Stimulated activated CD8-positive, alpha-beta memory T cell treated with anti-CD3 and anti-CD28 coated beads, Interleukin-15, amount 100 ng/mL, for 24 hours (primary cell): Measurements from ENCODE around the gene IGF1R.
A peak's percentile ranks its signal among the peaks of the same experiment; 100 is the strongest.
"Not testable (repeated sequence)": the region's sequence is repeated elsewhere in the genome, so short reads cannot be mapped to it uniquely, and the experiment has no call there.

Experiments
- DNase-seq: peaks from one replicate; pipeline ENCODE4 v3.0.0-alpha.2; 2020; ENCODE audit warnings: low read depth

The IGF1R gene

DNA sequence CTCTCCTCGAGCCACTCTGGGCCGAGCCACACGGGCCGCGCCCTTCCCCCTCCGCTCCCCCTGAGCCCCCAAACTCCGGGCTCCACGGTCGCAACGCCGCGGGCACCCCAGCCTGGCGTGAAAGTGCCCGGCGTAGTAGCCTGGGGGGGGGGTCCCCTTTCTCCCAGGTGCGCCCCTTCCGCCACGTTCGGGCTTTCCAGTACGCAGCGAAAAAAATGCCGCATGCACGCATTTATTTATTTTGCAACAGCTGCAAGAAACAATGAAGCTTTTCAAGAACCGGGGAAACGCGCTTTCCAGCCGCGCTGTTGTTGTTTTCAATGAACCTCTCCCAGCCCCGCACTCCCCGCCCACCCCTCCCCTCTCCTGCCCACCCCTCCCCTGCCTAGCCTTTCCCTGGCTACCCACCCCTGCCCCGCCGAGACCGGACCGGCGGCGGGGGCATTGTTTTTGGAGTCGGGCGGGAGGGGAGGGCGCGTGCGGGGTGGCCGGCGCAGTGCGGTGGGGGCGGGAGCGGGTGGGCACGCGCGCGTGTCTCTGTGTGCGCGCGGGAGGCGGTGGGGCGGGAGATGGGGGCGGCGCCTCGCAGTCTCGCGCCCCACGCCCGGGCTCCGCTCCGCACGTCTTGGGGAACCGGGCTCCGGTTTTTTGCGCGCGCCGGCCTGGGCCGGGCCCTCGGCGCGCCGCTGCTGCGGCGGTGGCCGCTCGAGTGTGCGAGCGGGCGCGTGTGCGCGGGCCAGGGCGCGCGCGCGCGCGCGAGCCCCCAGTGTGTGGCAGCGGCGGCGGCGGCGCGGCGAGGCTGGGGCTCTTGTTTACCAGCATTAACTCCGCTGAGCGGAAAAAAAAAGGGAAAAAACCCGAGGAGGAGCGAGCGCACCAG, at the start of gene IGF1R:
Gene IGF1R, plus strand, starts transcription at position 766 of the 880 bp plus-strand sequence. CDS start 1,043 bp downstream, outside the sequence.
- peak; percentile 72 for DNase-seq

DNA sequence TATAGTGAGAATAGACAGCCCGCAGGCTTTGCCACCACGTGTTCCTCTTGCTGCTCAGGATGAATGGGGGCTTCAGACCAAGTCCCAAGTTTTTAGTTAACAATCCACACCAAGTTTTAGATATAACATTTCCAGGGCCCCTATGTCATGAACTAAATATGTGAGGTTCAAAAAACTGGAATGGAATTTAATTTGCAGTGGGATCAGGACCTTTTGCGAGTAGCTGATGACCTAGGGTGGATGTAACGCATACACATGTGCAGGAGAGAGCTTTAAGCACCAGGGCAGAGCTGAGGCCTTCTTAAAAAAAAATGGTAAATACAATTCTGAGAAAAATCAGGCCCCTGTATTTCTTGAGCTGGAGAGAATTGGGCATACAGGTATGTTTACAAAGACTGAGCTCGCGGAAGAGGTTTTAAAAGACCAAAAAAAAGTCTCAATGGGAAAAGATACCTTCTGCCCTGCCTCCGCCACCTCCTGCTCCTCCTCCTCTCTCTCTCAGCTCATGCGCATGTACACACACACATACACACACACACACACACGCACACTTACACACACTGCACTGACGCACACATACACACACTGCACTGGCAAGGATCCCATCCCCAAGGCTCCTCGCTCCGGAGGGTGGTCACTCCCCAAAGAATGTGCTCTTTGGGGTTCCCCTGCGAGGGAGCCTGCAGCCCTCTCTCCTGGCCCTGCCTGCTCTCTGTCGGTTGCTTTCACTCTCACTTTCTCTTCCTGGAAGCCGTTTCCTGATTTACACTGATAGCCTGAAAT, 48.2 kb upstream of the IGF1R start:
- no peak for DNase-seq

DNA sequence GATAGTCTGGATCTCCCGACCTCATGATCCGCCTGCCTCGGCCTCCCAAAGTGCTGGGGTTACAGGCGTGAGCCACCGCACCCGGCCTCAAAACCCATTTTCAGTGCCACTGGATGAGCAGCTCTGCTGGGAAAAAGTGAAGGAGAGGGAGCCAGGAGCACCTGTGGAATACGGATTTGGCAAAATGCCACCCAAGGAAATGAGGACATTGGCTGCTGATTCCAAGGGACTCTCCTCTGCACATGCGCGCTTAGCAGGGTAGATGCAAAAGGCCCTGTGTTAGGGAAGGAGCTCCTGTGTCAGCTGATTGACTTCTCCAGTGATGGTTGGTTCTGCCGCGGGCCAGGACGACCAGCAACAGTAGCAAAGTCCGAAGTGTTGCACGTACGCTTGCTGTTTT, 43.4 kb upstream of the IGF1R start:
- no peak for DNase-seq

DNA sequence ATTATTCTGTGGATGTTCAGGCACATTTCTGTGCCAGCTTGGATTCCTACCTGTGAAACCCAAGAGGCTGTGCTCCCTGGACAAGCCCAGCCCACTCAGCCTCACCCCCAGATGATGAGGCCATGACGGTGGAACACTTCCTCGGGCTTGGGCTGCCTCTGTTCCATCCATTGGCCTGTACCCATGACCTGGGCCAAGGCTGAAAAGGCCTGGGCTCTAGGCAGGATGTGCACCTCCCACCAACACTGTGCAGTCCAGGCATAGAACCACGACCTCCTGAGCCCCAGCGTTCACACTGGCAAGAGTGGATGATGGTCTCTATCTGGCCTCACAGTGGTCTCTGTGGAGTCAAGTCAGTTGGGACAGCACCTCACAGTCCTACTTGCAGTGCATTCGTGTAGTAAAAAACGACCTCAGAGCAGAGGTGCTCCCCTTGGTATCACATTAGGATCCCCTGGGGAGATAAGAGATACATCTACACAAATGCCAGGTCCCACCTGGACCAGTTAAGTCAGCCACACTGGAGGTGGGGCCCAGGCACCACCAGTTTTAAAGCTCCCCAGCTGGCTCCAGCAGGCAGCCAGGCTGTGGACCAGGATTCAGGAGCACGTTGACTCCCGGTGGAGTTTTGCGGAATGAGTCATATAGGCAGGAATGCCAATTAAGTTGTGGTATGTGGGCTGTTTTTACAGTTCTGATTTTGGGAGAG, 39.0 kb upstream of the IGF1R start:
- DNase-seq: no peak

DNA sequence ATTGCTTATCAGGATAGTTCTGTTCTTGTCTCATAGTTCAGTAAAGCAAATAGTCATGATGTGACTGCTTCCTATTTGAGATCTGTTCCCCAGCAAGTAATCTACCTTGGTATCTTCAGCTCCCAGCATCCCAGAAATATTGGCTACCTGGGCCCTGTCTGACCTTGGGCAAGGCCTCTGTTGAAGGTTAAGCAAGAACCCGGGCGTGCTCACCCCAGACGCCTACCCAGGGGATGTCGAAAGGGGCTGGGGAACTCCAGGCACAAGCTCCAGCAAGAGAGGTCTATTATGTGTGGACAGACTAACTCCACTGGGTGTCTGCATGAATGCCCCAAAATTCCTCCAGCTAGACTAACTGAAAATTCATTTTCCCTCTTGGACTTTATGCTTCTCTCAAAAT, 37.3 kb upstream of the IGF1R start:
- no peak for DNase-seq

DNA sequence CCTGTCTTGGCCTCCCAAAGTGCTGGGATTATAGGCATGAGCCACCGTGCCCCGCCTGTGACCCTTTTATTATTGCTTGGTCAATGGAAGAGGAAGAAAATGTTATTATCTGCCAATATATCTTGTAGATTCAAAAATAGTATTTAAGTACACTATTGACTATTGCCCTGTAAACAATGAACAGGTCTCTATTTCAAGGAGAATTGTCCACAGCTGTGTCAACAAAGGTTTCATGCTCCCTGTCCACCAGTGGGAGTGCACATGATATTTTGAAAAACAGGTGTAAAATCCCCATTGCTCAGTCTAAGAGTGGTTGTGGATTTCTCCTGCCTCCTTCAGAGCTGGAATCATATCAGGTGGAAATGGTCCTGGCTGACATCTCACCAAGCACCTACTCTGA, 36.5 kb upstream of the IGF1R start:
- no peak for DNase-seq

DNA sequence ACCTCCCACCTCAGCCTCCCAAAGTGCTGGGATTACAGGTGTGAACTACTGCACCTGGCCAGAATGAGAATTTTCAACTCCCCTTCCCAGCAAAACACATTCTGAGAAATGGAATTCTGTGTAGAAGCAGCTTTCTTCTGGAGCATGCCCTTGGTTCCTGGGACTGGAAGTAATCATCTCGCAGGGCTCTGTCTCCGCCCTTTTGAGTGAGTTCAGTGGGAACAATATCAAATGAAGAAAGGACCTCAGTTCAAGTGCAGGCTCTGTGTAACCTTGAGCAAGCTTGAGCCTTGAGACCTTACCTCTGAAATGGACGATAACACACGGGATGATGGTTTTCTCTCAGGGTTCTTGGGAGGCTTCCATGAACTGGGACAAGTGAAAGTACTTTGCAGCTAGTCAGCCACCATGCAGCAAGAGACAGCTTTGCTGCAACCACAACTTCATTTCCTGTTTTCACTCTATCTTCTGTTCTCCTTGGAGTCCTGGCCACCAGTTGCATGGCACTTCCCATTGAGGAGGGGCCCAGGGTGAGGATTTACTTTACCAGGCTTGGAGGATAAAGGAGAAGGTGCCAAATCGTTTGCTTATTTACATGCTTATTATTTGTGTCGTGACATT, 35.7 kb upstream of the IGF1R start:
- no peak for DNase-seq

DNA sequence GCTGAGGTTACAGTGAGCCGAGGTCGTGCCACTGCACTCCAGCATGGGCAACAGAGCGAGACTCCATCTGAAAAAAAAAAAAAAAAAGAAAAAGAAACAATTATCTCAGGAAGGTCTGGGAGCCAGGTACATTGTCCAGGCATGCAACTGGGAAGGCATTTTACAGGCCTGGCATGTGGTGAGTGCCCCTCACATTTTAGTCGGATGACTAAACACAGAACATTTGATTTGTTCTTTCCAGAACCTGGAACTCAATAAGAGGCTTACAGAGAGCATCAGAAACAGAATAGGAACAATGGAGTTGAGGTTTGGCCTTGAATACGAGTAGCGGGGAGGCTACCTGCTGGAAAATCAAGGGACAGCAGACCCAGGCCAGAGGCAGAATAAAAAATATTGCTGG, 33.7 kb upstream of the IGF1R start:
- DNase-seq: no peak

DNA sequence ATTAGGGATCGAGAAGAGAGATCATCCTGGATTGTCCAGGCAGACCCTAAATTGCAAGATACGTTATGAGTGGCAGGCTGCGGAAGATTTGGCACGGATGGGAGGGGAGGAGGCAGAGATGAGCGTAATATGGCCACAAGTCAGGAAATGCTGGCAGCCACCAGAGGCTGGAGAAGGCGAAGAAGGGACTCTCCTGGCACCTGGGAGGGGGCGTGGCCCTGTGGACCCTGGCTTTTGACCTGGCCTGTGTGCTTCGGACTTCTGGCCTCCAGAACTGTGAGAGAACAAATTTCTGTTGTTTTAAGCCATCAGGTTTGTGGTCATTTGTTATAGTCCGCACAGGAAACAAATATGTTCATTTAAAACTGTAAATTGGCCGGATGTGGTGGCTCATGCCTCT, 31.9 kb upstream of the IGF1R start:
- no peak for DNase-seq

DNA sequence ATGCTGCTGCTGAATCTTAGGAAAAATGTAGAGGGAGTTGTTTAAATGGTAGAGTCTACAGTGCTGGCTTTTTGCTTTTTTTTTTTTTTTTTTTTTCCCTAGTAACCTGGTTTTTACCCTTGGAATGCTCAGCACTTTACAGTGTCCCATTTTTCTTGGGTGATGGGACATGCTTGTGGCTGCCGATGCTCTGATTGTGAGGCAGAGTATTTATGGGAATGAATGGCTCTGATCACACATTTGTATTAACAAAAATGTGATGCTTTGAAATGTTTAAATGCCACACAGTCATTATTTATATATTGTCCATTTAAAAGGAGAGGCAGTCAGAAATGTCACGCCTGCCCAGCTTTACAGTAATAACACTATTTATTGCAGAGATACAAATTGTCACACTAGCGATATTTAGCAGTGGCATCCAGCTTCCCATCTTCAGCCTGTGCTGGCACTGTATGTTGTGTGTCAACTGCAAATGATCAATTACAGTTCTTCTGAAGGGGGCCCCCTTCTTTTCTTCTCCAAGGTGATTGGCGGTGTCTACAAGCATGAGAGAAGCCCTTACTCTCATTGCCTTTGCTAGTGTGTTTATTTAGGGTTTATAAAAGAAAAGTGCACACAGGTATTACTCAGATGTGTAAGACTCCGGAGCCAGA, 30.9 kb upstream of the IGF1R start:
- no peak for DNase-seq

DNA sequence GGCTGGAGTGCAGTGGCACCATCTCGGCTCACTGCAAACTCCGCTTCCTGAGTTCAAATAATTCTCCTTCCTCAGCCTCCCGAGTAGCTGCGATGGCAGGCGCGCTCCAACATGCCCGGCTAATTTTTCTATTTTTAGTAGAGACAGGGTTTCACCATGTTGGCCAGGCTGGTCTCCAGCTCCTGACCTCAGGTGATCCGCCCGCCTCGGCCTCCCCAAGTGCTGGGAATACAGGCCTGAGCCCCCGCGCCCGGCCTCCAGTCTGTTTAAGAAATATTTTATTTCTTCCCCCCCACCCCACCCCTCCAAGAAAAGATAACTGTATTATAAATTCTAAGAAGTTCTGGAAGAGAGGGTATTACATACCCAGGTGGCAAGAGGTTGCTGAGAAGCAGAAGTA, 29.8 kb upstream of the IGF1R start:
- DNase-seq: not testable (repeated sequence)

DNA sequence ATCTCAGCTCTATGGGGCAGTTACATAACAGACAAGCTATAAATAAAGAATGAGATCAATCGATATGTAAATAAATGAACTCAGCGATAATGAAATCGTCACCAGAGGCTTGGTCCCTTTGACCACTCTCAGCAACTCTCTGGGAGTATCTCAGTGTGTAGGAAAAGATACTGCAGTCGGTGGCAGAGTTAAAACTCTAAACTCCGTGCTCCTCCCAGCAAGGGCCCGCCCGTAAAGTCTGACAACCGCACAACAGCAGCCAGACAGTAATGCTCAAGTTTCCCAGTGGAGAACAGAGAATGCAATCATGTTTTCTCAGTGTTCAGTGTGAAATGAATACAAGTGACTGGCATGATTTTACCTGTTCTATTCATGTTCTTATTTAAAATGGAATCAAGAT, 28.3 kb upstream of the IGF1R start:
- no peak for DNase-seq

DNA sequence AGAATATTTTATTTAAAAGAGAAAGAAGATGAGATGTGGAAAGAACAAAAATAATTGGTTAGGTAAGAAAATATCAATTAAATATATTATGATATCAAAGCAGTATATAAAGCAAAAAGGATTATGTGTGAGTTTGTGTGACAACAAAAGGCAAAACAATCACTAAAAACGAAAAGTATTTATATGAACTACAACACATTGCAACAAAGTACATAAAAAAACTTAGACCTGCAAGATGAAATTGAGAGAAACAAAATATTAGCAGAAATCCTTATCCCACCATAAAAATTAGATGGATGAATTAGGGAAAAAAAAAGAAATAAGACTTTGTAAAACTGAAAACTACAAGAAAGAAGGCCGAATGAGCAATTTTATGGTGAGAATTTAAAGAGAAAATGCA, 27.3 kb upstream of the IGF1R start:
- DNase-seq: no peak

DNA sequence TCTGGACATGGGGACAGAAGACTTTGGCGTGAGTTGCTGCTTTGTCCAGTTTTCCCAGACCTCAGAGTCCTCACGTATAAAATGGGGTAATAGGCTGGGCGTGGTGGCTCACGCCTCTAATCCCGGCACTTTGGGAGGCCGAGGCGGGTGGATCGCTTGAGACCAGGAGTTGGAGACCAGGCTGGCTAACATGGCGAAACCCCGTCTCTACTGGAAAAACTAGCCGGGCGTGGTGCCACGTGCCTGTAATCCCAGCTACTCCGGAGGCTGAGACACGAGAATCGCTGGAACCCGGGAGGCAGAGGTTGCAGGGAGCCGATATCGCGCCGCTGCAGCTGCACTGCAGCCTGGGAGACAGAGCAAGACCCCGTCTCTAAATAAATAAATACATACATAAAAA, 22.7 kb upstream of the IGF1R start:
- DNase-seq: no peak

DNA sequence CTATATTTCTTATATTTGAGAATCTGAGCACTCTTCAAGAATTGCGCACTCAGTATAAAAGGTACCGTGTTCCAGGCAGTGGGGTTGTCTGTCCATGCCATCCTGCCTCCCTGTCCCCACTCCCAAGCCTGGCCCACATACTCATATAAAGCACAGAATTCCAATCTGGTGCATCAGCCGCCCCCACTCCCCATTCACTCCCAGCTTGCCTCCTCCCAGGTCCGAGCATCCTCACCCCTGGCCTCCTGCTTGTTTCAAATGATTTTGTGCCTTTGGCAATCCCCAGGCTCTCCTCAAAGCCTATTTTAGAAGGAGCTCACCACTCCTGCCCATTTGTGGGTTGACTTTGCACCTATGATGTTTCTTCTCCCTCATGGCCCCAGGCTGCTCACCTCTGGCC, 22.2 kb upstream of the IGF1R start:
- DNase-seq: no peak

DNA sequence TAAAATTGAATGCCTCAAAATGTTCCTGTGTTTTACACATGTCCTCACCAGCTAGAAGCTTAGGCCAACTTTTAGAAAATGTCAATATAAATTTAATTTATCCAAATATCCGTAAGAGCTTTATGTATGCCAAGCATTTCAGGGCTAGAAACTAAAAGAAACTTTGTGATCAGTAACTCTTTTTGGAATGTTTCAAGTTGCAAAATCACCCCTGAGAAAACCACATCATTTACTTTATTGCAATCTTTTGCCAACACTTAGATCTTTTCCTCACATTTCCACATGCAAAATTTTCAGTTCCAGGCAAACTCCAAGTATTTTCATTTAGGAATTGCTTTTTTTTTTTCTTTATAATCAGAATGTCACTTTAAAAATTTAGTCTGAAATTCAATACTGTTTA, 20.1 kb upstream of the IGF1R start:
- no peak for DNase-seq

DNA sequence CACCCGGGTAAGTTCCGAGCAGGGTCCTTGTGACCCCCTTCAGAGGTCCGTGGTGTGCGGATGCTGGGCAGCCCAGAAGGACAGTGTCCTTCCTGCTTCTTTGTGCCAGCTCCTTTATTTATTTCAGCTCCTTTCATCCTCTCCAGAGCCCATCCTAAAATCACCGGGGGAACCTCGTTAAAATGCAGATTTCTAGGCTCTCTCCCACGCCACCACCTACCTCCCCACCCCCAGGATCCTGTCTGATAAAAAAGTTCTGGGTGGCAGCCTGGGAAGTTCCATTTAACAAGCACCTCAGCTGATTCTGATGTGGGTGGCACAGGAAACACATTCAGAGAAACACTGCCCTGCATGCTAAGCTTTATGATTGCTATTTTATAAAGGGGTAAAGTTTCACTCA, 12.5 kb upstream of the IGF1R start:
- DNase-seq: no peak

DNA sequence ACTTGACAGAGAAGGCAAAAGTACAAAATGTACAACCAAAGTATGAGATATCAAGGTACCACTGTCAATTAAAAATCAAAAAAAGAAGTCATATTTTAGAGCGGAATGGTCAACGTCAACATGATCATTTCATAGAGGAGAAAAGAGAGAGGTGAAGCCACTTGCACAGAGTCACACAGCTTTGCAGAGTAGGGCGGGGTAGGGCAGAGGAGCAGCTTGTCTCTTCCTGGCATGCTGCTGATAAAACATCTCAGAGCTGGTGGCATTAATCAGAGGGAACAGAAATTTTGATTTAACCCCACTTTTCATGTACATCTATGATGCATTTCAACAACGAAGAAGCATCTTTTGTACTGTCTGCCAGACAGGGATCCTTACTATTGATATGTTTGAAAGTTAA, 5.2 kb upstream of the IGF1R start:
- no peak for DNase-seq

DNA sequence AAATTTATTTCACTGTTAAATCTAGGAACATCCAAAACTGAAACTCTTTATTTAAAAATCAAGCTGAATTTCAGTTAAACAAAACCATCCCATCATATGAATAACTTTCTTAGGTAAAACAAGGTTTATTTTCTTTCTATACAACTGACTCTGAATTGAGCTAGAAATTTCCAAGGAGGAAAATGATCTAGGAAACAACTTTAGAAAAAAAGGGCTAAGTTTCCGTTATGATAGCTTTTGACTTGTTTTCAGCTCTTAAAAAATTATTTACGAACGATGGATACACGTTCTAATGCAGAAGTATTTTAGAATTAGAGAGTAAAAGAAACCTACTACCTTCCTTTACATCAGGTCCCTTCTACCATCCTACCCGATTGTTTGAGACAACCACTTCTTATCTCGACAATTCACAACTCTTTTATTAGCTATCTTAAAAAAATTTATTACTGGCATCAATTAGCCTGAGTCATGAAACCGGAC, 1.8 kb upstream of the IGF1R start:
- DNase-seq: no peak

DNA sequence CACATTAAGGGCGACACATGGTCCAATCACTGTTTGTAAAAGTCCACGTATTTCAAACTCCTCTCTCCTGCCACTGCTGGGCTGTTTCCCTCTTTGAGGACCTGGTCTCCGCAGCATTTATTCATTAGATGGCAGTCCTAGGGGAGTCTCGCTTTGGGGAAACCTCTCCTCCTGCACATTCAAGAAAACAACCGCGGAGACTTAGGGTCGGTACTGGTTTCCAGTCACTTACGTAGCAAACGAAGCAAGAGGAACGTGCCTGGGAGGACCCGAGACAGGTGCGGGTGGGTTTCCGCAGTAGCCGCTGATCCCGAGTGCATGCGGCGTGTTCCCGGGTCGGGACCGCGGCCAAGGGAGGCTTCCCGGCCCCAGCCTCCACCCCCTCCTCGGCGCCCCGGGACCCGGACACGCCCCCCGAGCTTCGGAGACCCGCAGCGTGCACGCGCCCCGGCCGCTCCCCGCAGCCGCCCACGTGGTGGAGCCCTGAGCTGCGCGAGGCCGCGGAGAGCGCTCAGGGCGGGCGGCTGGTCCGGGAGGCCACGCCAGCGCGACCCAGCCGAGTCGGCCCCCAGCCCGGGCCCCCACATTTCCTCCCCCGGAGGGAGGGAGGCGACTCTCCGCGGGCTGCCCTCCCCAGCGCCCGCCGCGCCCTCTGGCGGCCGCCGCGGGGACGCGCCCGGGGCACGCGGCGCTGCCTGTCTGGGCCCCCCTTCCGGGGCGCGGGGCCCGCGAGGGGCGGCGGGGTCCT, 1.1 kb upstream of the IGF1R start:
- DNase-seq: peak; percentile 27
